ENCODE data around the gene STXBP6.
"Not testable (repeated sequence)": the region's sequence is repeated elsewhere in the genome, so short reads cannot be mapped to it uniquely, and the experiment has no call there.

The STXBP6 gene

DNA sequence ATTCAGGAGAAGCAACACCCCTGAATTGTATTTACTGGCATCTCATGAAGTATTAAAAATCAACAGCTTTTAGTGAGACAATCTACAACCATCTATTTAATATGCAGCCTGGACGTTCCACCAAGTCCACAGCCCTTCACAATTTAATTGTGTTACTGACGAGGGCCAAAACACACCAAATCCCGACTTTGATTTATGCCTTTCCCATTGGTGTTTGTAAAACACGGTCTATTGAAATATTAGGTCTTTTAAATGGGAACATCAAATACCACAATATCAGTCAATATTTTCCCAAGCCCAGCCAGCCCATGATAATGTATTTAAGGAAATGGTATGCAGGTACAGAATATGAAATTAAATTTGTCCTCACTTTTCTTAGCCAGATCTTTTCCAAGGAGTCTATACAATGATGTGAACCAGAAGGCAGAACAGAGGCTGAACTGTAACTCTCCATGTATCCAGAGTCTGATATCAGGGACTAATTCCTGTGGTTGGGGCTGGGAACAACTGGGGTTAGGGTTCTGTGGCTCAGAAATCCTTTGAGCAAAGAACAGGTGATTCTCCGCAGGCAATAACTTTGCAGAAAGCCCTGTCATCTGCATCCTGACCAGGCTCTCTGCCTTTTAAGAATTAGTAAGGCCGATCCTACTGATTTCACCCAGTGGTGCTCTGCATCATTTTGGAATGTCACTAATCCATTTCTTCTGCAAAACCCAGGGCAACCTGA, 236.7 kb downstream of the STXBP6 start:
- no peak for DNase-seq (ENCODE audit: low read depth in 2 of 3, low spot score in 1 of 3)

DNA sequence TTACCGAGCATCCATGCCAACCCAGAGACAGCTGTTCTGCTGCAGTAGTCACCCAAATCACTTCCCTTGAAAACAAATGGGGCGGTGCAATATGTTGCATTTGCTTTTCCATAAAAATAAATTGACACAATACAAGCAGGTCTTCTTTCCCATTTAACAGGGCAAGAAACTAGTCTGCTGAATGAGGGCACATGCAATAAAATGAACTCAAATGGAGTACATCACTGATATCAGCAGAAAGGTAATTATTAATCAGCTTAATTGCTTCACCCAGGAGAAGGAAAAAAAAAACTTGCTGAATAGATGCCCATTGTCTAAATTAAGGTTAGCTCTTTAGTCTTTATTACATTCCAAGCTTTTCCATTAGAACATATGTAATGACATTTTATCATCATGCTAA, 240.8 kb downstream of the STXBP6 start:
- DNase-seq (ENCODE audit: low read depth in 2 of 3, low spot score in 1 of 3), result no peak

DNA sequence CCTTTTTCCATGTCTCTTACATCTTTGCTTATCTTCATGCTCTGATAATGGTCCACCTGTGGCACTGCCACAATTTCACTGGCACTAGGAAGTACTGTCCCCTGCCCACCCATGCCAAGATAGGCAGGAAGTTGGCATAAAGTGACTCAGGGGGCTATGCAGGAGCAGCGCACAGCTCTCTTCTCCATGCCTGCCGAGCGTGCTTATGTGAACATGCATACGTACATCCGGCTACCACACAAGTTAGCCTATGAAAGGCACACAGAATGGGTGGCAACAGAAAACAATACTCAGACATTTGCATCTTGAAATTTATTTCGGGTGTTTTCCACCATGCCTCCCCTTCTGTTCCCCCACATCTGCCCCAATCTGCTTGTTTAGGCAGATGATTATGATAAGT, 241.5 kb downstream of the STXBP6 start:
- DNase-seq (ENCODE audit: low read depth in 2 of 3, low spot score in 1 of 3), result no peak

DNA sequence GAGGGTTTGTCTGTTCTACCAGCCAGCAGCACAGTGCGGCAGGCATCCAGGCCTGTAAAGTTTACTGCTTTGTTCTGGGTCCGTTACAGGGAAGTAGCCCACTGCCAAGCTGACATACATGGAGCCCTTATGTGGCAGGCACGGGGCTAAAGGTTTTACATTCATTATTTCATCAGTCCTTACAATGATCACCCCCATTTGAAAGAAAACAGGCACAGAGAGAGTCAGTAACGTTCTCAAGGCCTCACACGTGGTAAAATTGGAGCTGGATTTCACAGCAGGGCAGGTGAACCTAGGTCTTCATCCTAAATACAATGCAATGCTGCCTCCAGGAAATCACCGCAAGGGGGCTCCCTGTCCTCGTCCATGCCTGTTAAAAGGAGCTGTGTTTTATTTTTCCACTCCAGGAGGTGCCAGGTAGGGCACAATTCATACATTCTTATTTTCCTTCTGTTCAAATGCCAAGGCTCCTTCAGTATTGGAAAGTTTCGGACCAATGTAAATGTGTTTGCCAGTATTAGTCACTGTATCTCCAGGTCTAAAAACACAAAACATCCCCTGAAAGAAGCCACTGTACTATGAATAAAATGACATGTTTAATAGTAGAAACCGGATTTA, 243.8 kb downstream of the STXBP6 start:
- DNase-seq (ENCODE audit: low read depth in 2 of 3, low spot score in 1 of 3), result peak; percentile 15 to 45 (median 25)

DNA sequence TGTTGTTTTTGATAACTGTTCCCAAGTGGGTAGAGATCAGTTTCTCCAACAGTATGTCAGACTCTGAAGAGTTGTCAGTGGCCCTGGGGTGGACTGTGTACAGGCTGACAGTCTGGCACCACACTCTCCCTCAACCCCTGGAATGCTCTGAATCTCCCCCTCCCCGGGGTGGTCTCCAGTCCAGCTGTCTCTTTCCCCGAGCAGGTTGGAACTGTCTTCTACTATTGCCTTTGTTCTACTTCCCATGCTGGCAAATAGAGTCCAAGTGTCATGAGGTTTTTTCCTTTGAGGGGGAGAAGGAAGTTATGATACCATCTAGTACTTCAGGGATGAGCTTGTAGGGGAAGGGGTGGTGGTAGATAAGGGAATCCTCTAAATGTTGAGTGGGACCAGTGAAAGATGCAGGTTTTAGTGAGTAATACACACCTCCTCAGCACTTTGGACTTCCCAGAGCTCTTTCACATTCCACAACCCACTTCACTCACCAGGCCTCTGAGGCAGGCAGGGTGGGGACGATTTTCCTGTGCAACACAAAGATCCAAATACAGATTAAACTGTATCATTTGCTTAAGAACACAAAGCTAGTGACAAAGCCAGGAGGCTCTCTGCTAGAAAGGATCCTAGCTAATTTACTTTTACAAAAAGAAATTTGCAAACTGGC, 245.3 kb downstream of the STXBP6 start:
- DNase-seq (ENCODE audit: low read depth in 2 of 3, low spot score in 1 of 3), result no peak

DNA sequence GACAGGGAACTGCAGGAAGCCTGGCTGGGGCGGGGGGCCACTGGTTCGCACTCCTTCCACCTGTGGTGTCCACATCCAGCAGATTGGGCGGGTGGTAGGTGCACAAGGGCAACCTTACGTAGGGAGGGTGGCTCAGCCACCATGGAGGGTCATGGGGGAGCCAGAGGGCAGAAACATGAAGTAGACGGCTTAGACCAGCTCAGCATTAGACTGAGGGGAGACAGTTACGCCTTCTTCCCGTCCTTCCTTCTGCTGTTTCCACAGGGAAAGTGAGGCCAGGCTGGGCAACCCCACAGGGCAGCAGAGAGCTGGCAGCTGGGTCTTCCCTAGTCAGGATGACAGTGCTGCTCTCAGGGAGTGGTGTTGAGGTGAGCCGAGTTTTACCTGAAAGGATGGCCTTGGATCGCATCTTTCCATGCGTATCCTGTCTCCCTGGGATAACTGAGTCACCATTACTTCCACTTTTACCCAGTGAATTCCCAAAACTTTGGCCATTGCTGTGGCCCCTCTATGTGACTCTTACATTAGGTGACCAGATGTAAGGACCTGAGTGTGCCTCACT, 245.9 kb downstream of the STXBP6 start:
- no peak for DNase-seq (ENCODE audit: low read depth in 2 of 3, low spot score in 1 of 3)

DNA sequence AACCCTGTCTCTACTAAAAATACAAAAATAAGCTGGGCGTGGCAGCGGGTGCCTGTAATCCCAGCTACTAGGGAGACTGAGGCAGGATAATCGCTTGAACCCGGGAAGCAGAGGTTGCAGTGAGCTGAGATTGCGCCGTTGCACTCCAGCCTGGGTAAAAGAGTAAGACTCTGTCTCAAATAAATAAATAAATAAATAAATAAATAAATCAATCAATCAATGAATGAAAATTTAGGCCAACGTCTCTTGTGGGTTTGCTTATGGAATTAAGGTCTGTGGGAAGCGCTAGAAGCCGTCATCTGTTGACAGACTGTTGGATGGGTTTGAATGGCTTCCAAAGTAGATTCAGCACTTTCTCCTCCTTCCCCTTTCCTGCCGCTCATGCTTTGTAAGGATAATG, 246.5 kb downstream of the STXBP6 start:
- DNase-seq (ENCODE audit: low read depth in 2 of 3, low spot score in 1 of 3), result not testable (repeated sequence)

DNA sequence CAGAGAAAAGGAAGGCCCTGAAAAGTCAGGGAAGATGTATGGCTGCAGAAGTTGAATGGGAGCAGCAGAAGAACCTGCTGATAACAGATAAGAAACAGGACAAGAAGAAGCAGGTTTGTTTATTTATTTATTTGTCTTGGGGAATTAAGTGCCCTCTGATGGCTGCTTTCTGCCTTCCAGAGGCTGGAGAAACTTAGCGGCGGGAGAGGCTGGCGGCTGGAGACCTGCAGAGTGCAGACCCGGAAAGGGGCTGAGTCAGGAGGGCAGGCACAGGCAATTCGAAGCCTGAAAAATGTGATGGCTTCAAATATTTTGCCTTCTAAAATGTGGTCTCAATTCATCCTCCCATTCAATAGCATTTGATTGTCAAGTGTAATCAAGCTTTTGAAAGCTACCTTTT, 247.7 kb downstream of the STXBP6 start:
- no peak for DNase-seq (ENCODE audit: low read depth in 2 of 3, low spot score in 1 of 3)

DNA sequence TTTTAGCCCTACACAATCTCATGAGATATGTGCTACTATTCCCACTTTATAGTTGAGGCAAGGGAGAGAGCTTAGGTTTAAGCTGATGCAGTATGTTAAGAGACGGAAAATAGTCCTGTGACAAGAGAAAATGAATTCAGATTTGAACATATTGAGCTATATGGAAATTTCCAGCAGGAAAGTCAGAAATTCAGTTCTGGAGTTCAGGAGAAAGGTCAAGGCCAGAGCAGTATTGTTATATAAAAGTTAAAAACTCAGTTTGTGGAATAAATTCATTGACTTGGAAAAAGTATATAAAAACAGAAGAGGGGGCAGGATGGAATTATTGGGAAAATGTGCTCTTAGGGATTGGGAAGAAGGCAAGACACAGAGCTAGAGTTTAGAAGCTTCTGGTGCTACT, 248.9 kb downstream of the STXBP6 start:
- no peak for DNase-seq (ENCODE audit: low read depth in 2 of 3, low spot score in 1 of 3)

DNA sequence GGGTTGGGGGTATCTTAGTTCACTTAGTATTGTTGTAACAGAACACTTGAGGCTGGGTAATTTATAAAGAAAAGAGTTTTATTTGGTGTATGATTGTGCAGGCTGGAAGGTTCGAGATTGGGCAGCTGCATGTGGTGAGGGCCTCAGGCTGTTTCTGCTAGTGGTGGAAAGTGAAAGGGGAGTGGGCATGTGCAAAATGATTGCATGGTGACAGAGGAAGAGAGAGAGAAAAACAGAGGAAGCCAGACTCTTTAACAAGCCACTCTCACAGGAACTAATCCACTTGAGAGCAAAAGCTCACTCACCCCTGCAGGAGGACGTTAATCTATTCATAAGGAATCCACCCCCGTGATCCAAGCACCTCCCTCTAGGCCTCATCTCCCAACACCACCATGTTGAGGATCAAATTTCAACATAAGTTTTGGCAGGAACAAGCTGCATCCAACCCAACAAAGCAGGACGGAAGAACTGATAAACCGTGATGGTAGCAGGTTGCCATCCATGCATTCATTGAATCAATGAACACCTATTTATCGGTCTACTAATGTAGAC, 251.0 kb downstream of the STXBP6 start:
- no peak for DNase-seq (ENCODE audit: low read depth in 2 of 3, low spot score in 1 of 3)

DNA sequence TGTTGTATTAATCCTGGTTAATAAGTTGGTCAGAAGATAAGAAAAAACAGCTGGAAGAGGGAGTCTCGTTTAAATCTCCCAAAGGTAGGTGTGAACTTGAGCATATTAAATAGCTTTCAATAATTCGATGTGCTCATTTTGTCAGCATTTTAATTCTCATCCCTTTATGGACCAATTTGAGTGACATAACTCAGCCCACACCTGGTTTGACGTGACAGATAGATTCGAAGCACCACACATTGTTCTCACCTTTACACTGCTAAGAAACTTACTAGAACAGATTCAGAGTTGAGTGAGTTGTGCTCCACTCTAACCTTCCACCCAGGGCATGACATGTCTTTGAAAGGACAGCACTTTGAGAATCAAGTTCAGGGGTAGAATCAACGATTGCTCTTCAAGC, 254.5 kb downstream of the STXBP6 start:
- DNase-seq (ENCODE audit: low read depth in 2 of 3, low spot score in 1 of 3), result no peak

DNA sequence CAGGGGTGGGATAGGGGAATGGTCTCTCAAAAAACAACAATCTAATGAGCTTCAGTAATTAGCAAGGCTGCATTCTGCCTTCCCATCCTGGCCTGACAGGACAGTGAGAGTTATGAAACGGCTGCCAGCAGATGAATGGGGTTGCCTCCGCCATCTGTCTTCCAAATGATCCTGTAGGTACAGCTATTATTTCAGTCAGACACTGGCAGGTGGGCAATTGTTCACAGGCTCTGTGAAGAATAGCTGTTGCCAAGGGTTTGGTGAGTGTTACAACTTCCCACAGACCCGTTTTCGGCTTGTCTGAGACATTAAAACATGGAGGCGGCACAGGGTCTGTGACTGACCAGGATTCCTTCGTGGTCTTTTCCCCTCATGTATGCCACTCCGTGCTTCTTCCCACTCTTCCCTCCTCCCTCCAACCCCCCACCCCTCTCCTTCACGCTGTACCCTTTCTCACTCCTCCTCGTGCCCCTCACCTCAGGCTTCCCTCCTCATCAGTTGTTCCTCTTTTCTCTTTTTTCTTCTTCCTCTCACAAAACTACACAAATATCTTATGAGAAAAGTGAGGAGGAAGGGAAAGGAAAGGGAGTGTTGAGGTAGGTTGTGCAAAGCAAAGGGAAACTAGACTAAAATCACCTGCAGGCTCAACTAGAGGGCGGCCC, 255.2 kb downstream of the STXBP6 start:
- no peak for DNase-seq (ENCODE audit: low read depth in 2 of 3, low spot score in 1 of 3)

DNA sequence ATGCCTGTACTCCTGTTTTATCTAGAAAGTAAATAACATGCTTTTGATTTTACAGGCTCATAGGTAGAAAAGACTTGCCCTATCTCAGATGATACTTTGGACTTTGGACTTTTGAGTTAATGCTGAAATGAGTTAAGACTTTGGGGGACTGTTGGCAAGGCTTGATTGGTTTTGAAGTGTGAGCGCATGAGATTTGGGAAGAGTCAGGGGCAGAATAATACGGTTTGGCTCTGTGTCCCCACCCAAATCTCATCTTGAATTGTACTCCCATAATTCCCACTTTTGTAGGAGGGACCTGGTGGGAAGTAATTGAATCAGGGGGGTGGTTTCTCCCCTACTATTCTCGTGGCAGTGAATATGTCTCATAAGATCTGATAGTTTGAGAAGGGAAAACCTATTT, 259.8 kb downstream of the STXBP6 start:
- no peak for DNase-seq (ENCODE audit: low read depth in 2 of 3, low spot score in 1 of 3)

DNA sequence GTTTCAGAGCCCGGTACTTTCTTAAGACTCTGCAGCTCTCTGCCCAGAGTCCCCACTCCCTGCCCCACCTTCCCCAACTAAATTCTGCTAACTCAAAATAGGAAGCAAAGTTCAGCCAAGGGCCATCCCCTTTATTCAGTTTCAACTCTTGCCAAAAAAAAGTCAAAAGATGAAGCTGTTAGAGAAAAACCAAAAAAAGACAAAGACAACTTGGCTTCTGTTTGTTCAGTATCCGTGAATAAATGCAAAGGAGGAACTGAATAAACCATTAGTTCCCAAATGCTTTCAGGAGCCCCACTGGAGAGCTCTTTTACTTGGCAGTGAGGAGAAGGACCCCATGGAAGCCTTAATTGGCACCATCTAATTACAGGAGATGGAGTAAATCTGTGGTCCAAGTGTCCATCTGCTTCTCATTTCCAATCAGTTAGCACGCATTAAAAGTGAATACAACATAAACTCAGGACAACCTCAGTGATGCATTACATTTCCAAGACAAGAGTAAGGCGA, 260.5 kb downstream of the STXBP6 start:
- no peak for DNase-seq (ENCODE audit: low read depth in 2 of 3, low spot score in 1 of 3)

DNA sequence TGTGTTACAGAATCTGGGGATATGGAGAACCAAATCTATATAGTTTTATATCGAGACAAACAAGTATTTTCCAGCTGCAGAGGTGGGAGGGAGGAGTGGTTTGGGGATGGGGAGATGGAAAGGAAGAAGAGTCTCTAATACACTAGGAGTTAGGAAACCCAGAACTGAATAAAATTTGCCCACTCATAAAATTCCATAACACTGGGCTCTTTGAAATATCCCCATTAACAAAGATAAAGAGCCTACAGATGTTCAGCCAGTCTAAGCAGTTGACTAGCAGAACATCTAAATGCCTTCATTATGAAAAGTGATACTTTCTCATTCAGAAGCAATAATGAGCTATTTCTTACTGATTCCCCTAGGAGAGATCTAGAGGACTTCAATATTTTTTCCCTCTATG, 264.2 kb downstream of the STXBP6 start:
- no peak for DNase-seq (ENCODE audit: low read depth in 2 of 3, low spot score in 1 of 3)

DNA sequence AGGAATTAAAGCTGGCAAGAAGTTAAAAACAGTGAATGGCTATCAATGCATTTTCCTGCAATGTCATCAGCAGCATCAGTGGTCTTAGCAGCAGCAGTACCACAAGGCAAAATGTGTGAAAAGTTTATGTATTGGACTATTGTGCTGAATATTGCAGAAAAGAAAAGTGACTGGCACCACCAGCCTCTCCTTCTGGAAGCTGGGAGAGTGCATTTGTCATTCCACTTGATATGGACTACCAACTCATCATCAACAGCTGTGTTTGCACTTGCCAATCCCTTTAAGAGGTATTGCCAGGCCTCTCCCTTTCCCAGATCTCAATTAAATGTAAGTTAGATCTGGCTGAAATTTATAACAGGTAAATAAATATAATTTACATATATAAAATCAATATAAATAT, 265.0 kb downstream of the STXBP6 start:
- no peak for DNase-seq (ENCODE audit: low read depth in 2 of 3, low spot score in 1 of 3)

DNA sequence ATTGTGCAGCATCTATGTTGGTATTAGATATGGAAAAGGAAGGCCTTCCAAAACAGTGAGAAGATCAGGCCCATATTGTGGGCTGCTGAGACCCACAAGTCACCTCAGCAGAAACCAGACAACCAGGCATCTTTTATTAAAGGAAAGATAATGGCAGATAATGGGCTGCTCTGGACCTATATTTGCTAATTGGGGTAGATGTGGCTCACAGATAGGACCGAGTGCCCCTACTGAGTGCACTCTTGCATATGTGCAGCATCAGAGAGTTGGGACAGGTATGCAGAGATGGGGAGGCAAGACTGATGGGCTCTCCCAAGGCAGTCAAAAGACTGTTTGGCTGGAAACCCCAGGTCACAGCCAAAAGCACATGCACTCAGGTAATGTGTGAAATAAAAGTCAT, 266.2 kb downstream of the STXBP6 start:
- DNase-seq (ENCODE audit: low read depth in 2 of 3, low spot score in 1 of 3), result no peak

DNA sequence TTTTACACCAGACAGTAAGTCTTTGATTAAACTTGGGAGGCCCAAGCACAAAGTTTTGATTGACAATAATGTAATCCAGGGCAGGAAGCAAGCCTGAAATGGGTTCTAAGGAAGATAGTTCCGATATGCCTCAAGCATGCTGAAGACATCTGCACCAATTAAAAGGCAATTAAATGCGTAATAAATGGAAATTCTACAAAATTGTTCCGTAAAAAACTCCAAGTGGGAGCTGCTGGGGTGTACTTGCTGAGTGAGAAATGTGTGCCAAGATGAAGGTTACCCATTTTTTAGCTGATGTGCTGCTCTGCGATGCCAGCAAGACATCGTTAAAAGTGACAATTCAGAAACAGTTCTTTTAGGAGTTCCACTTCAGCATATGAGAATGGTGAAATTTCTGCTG, 269.7 kb downstream of the STXBP6 start:
- DNase-seq (ENCODE audit: low read depth in 2 of 3, low spot score in 1 of 3), result no peak

DNA sequence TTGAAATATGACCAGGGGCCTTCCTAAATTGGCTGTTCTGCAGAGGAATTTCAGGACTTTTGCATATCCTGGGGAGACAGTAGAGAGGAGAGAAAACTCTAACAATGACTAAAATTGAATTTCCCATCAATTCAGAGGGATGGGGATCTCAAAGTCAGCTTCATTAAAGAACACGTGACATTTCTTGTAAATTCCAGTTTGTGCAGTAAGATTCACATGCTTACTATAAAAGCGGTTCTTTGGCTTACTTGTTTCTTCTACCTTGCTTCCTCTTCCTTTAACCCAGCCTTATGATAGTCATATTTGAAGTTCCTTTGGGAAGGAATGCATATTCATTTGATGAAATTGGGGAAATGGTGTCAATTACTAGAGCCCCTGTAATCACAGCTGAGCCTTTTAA, 272.3 kb downstream of the STXBP6 start:
- DNase-seq (ENCODE audit: low read depth in 2 of 3, low spot score in 1 of 3), result no peak

DNA sequence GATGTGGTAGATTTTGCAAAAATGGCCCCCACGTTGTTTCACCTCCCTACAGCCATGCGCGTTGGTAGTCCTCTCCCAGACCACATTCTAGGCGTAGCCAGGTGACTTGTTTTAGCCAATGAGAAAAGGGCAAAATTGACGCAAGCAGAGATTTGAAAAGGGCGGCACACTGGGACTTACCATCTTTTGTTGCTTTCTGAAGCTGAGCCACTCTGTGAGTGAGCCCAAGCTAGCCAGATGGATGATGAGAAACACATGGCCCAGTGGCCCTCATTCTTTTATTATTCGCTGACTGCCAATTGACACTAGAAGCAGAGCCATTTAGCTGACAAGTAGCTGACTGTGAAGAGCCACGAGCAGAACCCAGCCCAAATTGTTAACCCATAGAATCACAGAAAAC, 274.0 kb downstream of the STXBP6 start:
- no peak for DNase-seq (ENCODE audit: low read depth in 2 of 3, low spot score in 1 of 3)

DNA sequence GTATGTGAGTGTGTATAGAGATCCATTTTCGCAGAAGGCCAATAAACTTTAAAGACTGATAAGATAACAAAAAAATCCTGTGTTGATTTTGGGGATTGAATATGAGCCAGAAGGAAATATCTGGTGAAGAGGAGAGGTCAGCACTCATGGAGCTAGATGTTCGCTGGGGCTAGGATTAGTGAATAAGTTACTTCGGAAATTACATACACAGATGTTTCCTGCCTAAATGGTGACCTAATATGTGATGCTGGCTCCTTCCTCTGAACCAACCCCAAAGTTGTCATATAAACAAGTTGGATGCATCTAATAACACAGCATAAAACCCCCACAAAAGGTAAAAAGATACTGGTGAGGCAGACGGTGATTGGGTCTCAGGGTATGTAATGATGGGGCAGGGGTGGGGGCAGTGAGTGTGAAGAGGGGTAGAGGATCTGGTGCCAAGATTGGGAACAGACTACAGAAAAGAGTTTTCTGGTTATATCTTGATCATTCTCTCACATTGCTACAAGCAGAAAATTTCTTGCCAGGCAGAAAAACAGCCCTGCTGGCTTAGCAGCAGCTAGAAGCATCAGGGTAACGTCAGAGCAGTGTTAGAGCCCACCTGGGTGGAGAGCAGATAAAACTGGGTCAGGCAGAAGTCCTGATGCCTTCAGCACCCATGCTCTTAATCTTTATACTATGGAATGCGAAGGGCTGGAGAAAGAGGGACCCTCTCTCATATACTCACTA, 275.6 kb downstream of the STXBP6 start:
- DNase-seq (ENCODE audit: low read depth in 2 of 3, low spot score in 1 of 3), result no peak

Data from stimulated activated CD4-positive, alpha-beta T cell treated with anti-CD3 and anti-CD28 coated beads, Interleukin-12 subunit alpha, Interleukin-12 subunit beta, amount 100 ng/mL, for 48 hours (primary cell).